Lung microvascular endothelial cell (primary cell): Measurements from ENCODE around the gene TRIM25. TPM values are rescaled to one million over a fixed set of nuclear protein-coding genes. Genes with fewer than 3 reads are reported as not detected.

Experiments used
- DNase-seq, 2 donors: peaks; one replicate each; pipeline versions ENCODE4 v3.0.0 to v3.0.0-alpha.2; 2010; ENCODE audit warnings: low read depth in 2 of 2
- total RNA-seq: library from RNA; depleted of rRNA; stranded (reverse); fragments of >200 nt; gene quantifications from 2 replicates; pipeline ENCODE4 v1.2.1, GENCODE V29; 2014

The TRIM25 gene
- total RNA-seq, 1 donor from 2014 or later, result 27.2 TPM

GRCh38 chr17:56867948-56868376, 45.9 kb downstream of the TRIM25 start:
- DNase-seq, result peak; percentile 85 to 88

GRCh38 chr17:56866496-56866895, 47.4 kb downstream of the TRIM25 start:
- peak; percentile 21 to 32 for DNase-seq

GRCh38 chr17:56866076-56866475, 47.8 kb downstream of the TRIM25 start:
- DNase-seq, result no peak

GRCh38 chr17:56863974-56864373, 49.9 kb downstream of the TRIM25 start:
- DNase-seq, result no peak

GRCh38 chr17:56861899-56862298, 52.0 kb downstream of the TRIM25 start:
- DNase-seq, result no peak

- no peak for DNase-seq
Observed at GRCh38 chr17:56851008-56851407, 62.8 kb downstream of the TRIM25 start.

GRCh38 chr17:56850591-56850990, 63.3 kb downstream of the TRIM25 start:
- DNase-seq, result no peak

GRCh38 chr17:56849131-56849530, 64.7 kb downstream of the TRIM25 start:
- no peak for DNase-seq

- DNase-seq, result no peak
Observed at GRCh38 chr17:56847106-56847505, 66.7 kb downstream of the TRIM25 start.

- DNase-seq, result no peak
Observed at GRCh38 chr17:56845934-56846333, 67.9 kb downstream of the TRIM25 start.

- no peak for DNase-seq
Observed at GRCh38 chr17:56842577-56842976, 71.3 kb downstream of the TRIM25 start.

GRCh38 chr17:56838687-56839086, 75.2 kb downstream of the TRIM25 start:
- peak in 1 of 2 donors; percentile 37 for DNase-seq

Other genes starting within 250 kb of the TRIM25 start
- 3.5 and 18.1 TPM in 2 replicates for gene C17orf67, start 80.1 kb downstream of the TRIM25 start, total RNA-seq
- gene DGKE, start 79.9 kb downstream of the TRIM25 start, total RNA-seq, result 6.5 and 16.3 TPM in 2 replicates
- gene COIL, start 47.0 kb upstream of the TRIM25 start, total RNA-seq, result 8.7 and 10.7 TPM in 2 replicates
- gene SCPEP1, start 64.1 kb upstream of the TRIM25 start, total RNA-seq, result 26.6 and 27.7 TPM in 2 replicates
- gene AKAP1, start 171.2 kb upstream of the TRIM25 start, total RNA-seq, result 17.2 and 21.2 TPM in 2 replicates